ENCODE measurements around the gene RCAN1. TPM values are rescaled to one million over a fixed set of nuclear protein-coding genes. Genes with fewer than 3 reads are reported as not detected.

The RCAN1 gene
- total and polyA plus RNA-seq, 2 of the 4 experiments (the other 2 are of a cell fraction): 53.5 to 175 TPM

DNA sequence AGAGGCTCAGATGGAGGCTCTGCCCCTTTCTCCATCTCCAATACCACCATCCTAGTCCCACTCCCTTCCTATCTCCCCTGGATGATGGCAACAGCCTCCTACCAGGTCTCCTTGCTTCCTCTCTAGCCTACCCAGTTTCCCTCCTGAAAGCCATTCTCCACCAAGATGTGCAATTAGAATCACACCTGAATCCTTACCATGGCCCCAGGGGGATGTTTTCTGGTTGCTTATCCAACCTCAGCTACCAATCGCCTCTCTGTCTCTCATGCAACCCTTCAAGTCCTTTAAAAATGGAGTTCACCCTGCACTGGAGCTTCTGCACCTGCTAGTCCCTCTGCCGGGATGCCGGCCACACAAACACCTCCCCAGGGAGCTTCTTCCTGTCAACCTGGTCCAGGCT is 2.9 kb downstream of the RCAN1 start:
- H3K9ac ChIP-seq (ENCODE audit: low read depth, low read length): no peak overlapping the region
- H3K18ac ChIP-seq (ENCODE audit: low read depth, low read length): no peak overlapping the region
- H4K20me1 ChIP-seq (ENCODE audit: insufficient read depth, low read length): no peaks in the 10 kb centered on the region
- CTCF ChIA-PET: interaction anchor here (1.6 to 2.2 kb wide), 2 partner anchors 9 to 101 kb away, joined by 4 to 8 read pairs; no protein-coding TSS in a partner anchor
- H3K23ac ChIP-seq (ENCODE audit: low read depth, low read length): no peak overlapping the region
- no peak overlapping the region for H3K4me2 ChIP-seq (ENCODE audit: low read depth, low read length)
- WGBS, 2 experiments (ENCODE audit: extremely low coverage in 2 of 2, insufficient read length in 1 of 2): 58% methylated on average over 2 of the region's 3 CpGs; no CpG with 5 or more reads in 1 of the 2 experiments
- DNase-seq (no peak), ATAC-seq (ENCODE audit: low read depth) (no peak)
- H3K4me1 ChIP-seq (ENCODE audit: control insufficient read depth, insufficient read depth, low read length): peaks cover 2% of the 10 kb centered on the region; the same call in 1 of the 2 replicates
- H3K56ac ChIP-seq (ENCODE audit: extremely low read depth, insufficient read depth, low read length): no peak overlapping the region
- H2AK5ac ChIP-seq (ENCODE audit: low read depth, low read length): no peak overlapping the region
- H3K79me1 ChIP-seq (ENCODE audit: low read depth in 1 of 2, low read length in 2 of 2): peaks cover 12 to 27% of the 10 kb centered on the region in 2 experiments; a peak in 3 of 4 replicates
- BruUV-seq (replicated peaks): no TSS peak
- no peaks in the 10 kb centered on the region for H3K36me3 ChIP-seq (ENCODE audit: control insufficient read depth, insufficient read depth, low read length)
- H3K4me3 ChIP-seq (ENCODE audit: insufficient read depth, low read depth, low read length): no peak overlapping the region
- no peak overlapping the region for H3K27ac ChIP-seq (ENCODE audit: insufficient read depth, low read length)
- H4K5ac ChIP-seq (ENCODE audit: low read depth, low read length): no peak overlapping the region
- no peak overlapping the region for H2AK9ac ChIP-seq (replicated peaks; ENCODE audit: low read depth, low read length, poor library complexity)
- no peak overlapping the region for H2BK5ac ChIP-seq (ENCODE audit: low read depth, low read length, poor library complexity, severe bottlenecking)
- no peak overlapping the region for H2BK20ac ChIP-seq (ENCODE audit: low read depth, low read length)
- no peak overlapping the region for H3K14ac ChIP-seq (replicated peaks; ENCODE audit: low read depth, low read length)
- no peak overlapping the region for H2BK120ac ChIP-seq (ENCODE audit: low read depth, low read length)
- no peaks in the 10 kb centered on the region for H3K9me3 ChIP-seq (ENCODE audit: control insufficient read depth, insufficient read depth, low read length)
- no peak overlapping the region for H3K4ac ChIP-seq (ENCODE audit: low read depth, low read length)
- dilution Hi-C loops (cut with HindIII; ENCODE audit: low sequenced_read_pairs, unreplicated experiment) (no loop called here), in situ Hi-C loops (cut with MboI; ENCODE audit: low sequenced_read_pairs) (loop anchor here (25.0 kb wide), 1 partner anchor 700 kb away; the partner anchor contains the start of gene ATP5PO), intact Hi-C loops (cut with micrococcal nuclease) (no loop called here)
- H3K9me1 ChIP-seq (ENCODE audit: insufficient read depth, low read length): 0 out of 2 replicates have a peak, but pooled peaks cover 5% of the 10 kb centered on the region
- POLR2A ChIA-PET (ENCODE audit: unreplicated experiment): no interaction called here
- no peak overlapping the region for H4K8ac ChIP-seq (ENCODE audit: low read depth in 2 of 2, low read length in 2 of 2)
- H2AFZ ChIP-seq (replicated peaks; ENCODE audit: low read length, poor library complexity): no peak overlapping the region
- H2BK15ac ChIP-seq (ENCODE audit: low read depth, low read length): no peak overlapping the region
- H4K91ac ChIP-seq (ENCODE audit: insufficient read depth, low read depth, low read length): no peak overlapping the region
- TF ChIP-seq MAFK (IDR thresholded peaks at IDR 0.05; ENCODE audit: low read depth, low read length) (no peak), NFE2L2 (IDR thresholded peaks at IDR 0.05; ENCODE audit: low read depth, low read length) (no peak), RCOR1 (IDR thresholded peaks at IDR 0.05; ENCODE audit: insufficient replicate concordance, low read length) (no peak), BHLHE40 (IDR thresholded peaks at IDR 0.05; ENCODE audit: low read depth, low read length) (no peak), FOS (IDR thresholded peaks at IDR 0.05; ENCODE audit: low read depth, low read length) (no peak), MAZ (IDR thresholded peaks at IDR 0.05; ENCODE audit: borderline replicate concordance, low read depth, low read length) (no peak), POLR2A (IDR thresholded peaks at IDR 0.05; ENCODE audit: low read depth, low read length) (no peak)
- TF ChIP-seq, protein P1, sequence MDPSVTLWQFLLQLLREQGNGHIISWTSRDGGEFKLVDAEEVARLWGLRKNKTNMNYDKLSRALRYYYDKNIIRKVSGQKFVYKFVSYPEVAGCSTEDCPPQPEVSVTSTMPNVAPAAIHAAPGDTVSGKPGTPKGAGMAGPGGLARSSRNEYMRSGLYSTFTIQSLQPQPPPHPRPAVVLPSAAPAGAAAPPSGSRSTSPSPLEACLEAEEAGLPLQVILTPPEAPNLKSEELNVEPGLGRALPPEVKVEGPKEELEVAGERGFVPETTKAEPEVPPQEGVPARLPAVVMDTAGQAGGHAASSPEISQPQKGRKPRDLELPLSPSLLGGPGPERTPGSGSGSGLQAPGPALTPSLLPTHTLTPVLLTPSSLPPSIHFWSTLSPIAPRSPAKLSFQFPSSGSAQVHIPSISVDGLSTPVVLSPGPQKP (IDR thresholded peaks at IDR 0.05; ENCODE audit: borderline replicate concordance, low read depth, low read length): no peak
- TF ChIP-seq, protein P2, sequence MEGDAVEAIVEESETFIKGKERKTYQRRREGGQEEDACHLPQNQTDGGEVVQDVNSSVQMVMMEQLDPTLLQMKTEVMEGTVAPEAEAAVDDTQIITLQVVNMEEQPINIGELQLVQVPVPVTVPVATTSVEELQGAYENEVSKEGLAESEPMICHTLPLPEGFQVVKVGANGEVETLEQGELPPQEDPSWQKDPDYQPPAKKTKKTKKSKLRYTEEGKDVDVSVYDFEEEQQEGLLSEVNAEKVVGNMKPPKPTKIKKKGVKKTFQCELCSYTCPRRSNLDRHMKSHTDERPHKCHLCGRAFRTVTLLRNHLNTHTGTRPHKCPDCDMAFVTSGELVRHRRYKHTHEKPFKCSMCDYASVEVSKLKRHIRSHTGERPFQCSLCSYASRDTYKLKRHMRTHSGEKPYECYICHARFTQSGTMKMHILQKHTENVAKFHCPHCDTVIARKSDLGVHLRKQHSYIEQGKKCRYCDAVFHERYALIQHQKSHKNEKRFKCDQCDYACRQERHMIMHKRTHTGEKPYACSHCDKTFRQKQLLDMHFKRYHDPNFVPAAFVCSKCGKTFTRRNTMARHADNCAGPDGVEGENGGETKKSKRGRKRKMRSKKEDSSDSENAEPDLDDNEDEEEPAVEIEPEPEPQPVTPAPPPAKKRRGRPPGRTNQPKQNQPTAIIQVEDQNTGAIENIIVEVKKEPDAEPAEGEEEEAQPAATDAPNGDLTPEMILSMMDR (conservative IDR thresholded peaks at IDR 0.05; ENCODE audit: low read depth, low read length): no peak
- H3K27me3 ChIP-seq (ENCODE audit: control insufficient read depth, insufficient read depth, low read length): no peaks in the 10 kb centered on the region

Data from IMR-90 (cell line).